Motor neuron (in vitro differentiated cells): ENCODE measurements around the gene MGAT3. TPM values are rescaled to one million over a fixed set of nuclear protein-coding genes. Genes with fewer than 3 reads are reported as not detected.

Experiments
- ATAC-seq, 8 experiments: fragments of 200-7000 bp; cut with Tn5 transposase; replicated peaks in 6 of 8; 2 replicates each; pipeline ENCODE4 v1.8.0; 2021; ENCODE audit warnings: mild to moderate bottlenecking in 8 of 8, moderate library complexity in 8 of 8
- H3K27ac ChIP-seq, 2 donors: fragments of 250-450 bp; sonication (Bioruptor Pico); 2 replicates each; pipeline ENCODE4 v1.9.0; 2021; ENCODE audit warnings: antibody characterized with exemption in 2 of 2, mild to moderate bottlenecking in 2 of 2, moderate library complexity in 1 of 2
- H3K4me1 ChIP-seq, 2 donors: fragments of 250-450 bp; sonication (Bioruptor Pico); replicated peaks in 1 of 2; 2 replicates each; pipeline ENCODE4 v1.6.1; 2021; ENCODE audit warnings: antibody characterized with exemption in 2 of 2, mild to moderate bottlenecking in 2 of 2, moderate library complexity in 1 of 2
- H3K4me3 ChIP-seq, 5 donors: fragments of 250-450 bp; sonication (Bioruptor Pico); 2 replicates each; pipeline ENCODE4 v1.9.0; 2021; ENCODE audit warnings: antibody characterized with exemption in 5 of 5, mild to moderate bottlenecking in 5 of 5, moderate library complexity in 4 of 5
- WGBS, 10 experiments: fragments of 450-650 bp; shearing (Covaris generic); methylation state at CpG; one replicate each; pipeline ENCODE4 v1.0.0; 2022; 5-methylcytosine and 5-hydroxymethylcytosine counted together
- in situ Hi-C, 9 experiments: fragments of 400-800 bp; cut with MboI; loops; one replicate each; pipeline ENCODE4 v1.15.0; 2021; ENCODE audit warnings: low sequenced_read_pairs in 9 of 9, low pct_unique_long_range_greater_than_20kb in 2 of 9; ENCODE audit not compliant: unreplicated experiment in 9 of 9
- total RNA-seq, 8 experiments: library from RNA; unstranded; fragments of 300-600 nt; gene quantifications; 2 replicates each; pipeline versions ENCODE4 v1.2.3 to v1.2.4, GENCODE V29; 2022

Gene MGAT3
- total RNA-seq, 8 experiments from 2014 or later, result 17.5 to 28.6 (median 20.4) TPM

GRCh38 chr22:39524753-39525657 is 68.2 kb downstream of the MGAT3 start:
- WGBS, 10 experiments, result 0 to 92% (median 80%) methylated on average over 1 to 6 of the region's 10 CpGs; no CpG with 5 or more reads in 2 of the 10 experiments
- no peak for ATAC-seq
- Histone ChIP-seq H3K4me1 (peaks cover 22 to 26% of the 10 kb centered on the region in 2 donors), H3K27ac (no peak overlapping the region), H3K4me3 (no peak overlapping the region)
- in situ Hi-C loops, result loop anchor here (25.0 kb wide), 6 partner anchors 113 to 837 kb away; partner anchors contain the start of genes CBX7 (in 6 of the 9), SGSM3 (in 2 of the 9), SYNGR1 (in 2 of the 9) and TAB1 (in 1 of the 9)

GRCh38 chr22:39525658-39525975 is 68.8 kb downstream of the MGAT3 start:
- 50 to 100% (median 82%) methylated on average over 1 to 4 of the region's 4 CpGs; no CpG with 5 or more reads in 3 of the 10 experiments for WGBS, 10 experiments
- no peak for ATAC-seq
- in situ Hi-C loops, result loop anchor here in 4 of 9 experiments (25.0 kb wide), 2 partner anchors 512 to 837 kb away; partner anchors contain the start of gene SGSM3 (in 2 of the 4)
- Histone ChIP-seq H3K4me3 (no peak overlapping the region), H3K27ac (no peak overlapping the region), H3K4me1 (peaks cover 22 to 26% of the 10 kb centered on the region in 2 donors)

GRCh38 chr22:39526736-39527171 is 69.9 kb downstream of the MGAT3 start:
- Histone ChIP-seq H3K4me1 (peaks cover 30 to 31% of the 10 kb centered on the region in 2 donors), H3K4me3 (no peak overlapping the region), H3K27ac (no peak overlapping the region)
- peak in 1 of 8 experiments; percentile 1 for ATAC-seq
- in situ Hi-C loops, result loop anchor here in 4 of 9 experiments (25.0 kb wide), 2 partner anchors 511 to 836 kb away; partner anchors contain the start of gene SGSM3 (in 2 of the 4)
- WGBS, 10 experiments, result 62 to 73% methylated on average over 2 of the region's 4 CpGs; no CpG with 5 or more reads in 8 of the 10 experiments

- H3K4me1 ChIP-seq, result peaks cover 22 to 33% of the 10 kb centered on the region in 2 donors
- H3K4me3 ChIP-seq, result no peak overlapping the region
- in situ Hi-C loops, result loop anchor here in 4 of 9 experiments (25.0 kb wide), 2 partner anchors 510 to 835 kb away; partner anchors contain the start of gene SGSM3 (in 2 of the 4)
- 0 to 82% (median 60%) methylated on average over 1 to 5 of the region's 6 CpGs; no CpG with 5 or more reads in 5 of the 10 experiments for WGBS, 10 experiments
- no peak overlapping the region for H3K27ac ChIP-seq
- ATAC-seq, result peak in 1 of 8 experiments; percentile 1
Measured at GRCh38 chr22:39527481-39527961, 70.7 kb downstream of the MGAT3 start.

GRCh38 chr22:39528080-39528661 is 71.4 kb downstream of the MGAT3 start:
- Histone ChIP-seq H3K4me1 (peaks cover 16 to 30% of the 10 kb centered on the region in 2 donors), H3K4me3 (no peak overlapping the region), H3K27ac (no peak overlapping the region)
- no peak for ATAC-seq
- WGBS, 10 experiments, result 0 to 100% (median 75%) methylated on average over 1 to 2 of the region's 12 CpGs; no CpG with 5 or more reads in 6 of the 10 experiments
- in situ Hi-C loops, result loop anchor here in 4 of 9 experiments (25.0 kb wide), 2 partner anchors 509 to 834 kb away; partner anchors contain the start of gene SGSM3 (in 2 of the 4)

- H3K4me3 ChIP-seq, result peak overlapping the region in 4 of 5 donors; percentile 0 to 10 (median 6)
- 22 to 81% (median 66%) methylated on average over 4 to 17 of the region's 32 CpGs; no CpG with 5 or more reads in 3 of the 10 experiments for WGBS, 10 experiments
- in situ Hi-C loops, result loop anchor here in 4 of 9 experiments (25.0 kb wide), 2 partner anchors 508 to 833 kb away; partner anchors contain the start of gene SGSM3 (in 2 of the 4)
- peak overlapping the region in 1 of 2 donors; percentile 1 for H3K27ac ChIP-seq
- ATAC-seq, result peak; percentile 10 to 32 (median 24)
- peaks cover 18 to 26% of the 10 kb centered on the region in 2 donors for H3K4me1 ChIP-seq
Measured at GRCh38 chr22:39528681-39529486, 72.1 kb downstream of the MGAT3 start.

- 31 to 100% (median 50%) methylated on average over 1 to 10 of the region's 17 CpGs; no CpG with 5 or more reads in 6 of the 10 experiments for WGBS, 10 experiments
- in situ Hi-C loops, result loop anchor here in 4 of 9 experiments (25.0 kb wide), 2 partner anchors 508 to 833 kb away; partner anchors contain the start of gene SGSM3 (in 2 of the 4)
Measured at GRCh38 chr22:39529487-39529851, 72.7 kb downstream of the MGAT3 start.

GRCh38 chr22:39530116-39530515 is 73.3 kb downstream of the MGAT3 start:
- H3K4me1 ChIP-seq, result peaks cover 21% of the 10 kb centered on the region in 2 donors
- WGBS, 10 experiments, result 40 to 100% (median 85%) methylated on average over 1 to 6 of the region's 6 CpGs
- H3K4me3 ChIP-seq, result no peak overlapping the region
- no peak for ATAC-seq
- no peak overlapping the region for H3K27ac ChIP-seq
- in situ Hi-C loops, result loop anchor here in 7 of 9 experiments (10.0 to 25.0 kb wide), 4 partner anchors 505 to 832 kb away; partner anchors contain the start of gene SGSM3 (in 2 of the 7)

More at GRCh38 chr22:39529487-39529851, 72.7 kb downstream of the MGAT3 start:
- Histone ChIP-seq H3K27ac (peak overlapping the region in 1 of 2 donors; percentile 1), H3K4me3 (peak overlapping the region in 1 of 5 donors; percentile 10), H3K4me1 (peaks cover 18 to 21% of the 10 kb centered on the region in 2 donors)
- no peak for ATAC-seq

- in situ Hi-C loops, result loop anchor here in 7 of 9 experiments (10.0 to 25.0 kb wide), 4 partner anchors 504 to 831 kb away; partner anchors contain the start of gene SGSM3 (in 2 of the 7)
- Histone ChIP-seq H3K4me1 (peaks cover 21 to 22% of the 10 kb centered on the region in 2 donors), H3K27ac (no peak overlapping the region), H3K4me3 (no peak overlapping the region)
- ATAC-seq, result no peak
- WGBS, 10 experiments, result 20 to 73% (median 40%) methylated on average over 1 to 4 of the region's 9 CpGs; no CpG with 5 or more reads in 6 of the 10 experiments
Measured at GRCh38 chr22:39530692-39531331, 74.0 kb downstream of the MGAT3 start.

- in situ Hi-C loops, result loop anchor here in 7 of 9 experiments (10.0 to 25.0 kb wide), 4 partner anchors 502 to 830 kb away; partner anchors contain the start of gene SGSM3 (in 2 of the 7)
- 0 to 5% (median 0%) methylated on average over 3 to 26 of the region's 67 CpGs; no CpG with 5 or more reads in 1 of the 10 experiments for WGBS, 10 experiments
- H3K27ac ChIP-seq, result peak within 1 kb of the TSS; percentile 82 to 92
- peaks cover 21 to 22% of the 10 kb centered on the region in 2 donors for H3K4me1 ChIP-seq
- peak; percentile 77 to 88 (median 84) for ATAC-seq
- H3K4me3 ChIP-seq, result peak within 1 kb of the TSS; percentile 58 to 80 (median 71)
Measured at GRCh38 chr22:39532215-39533073, 75.6 kb downstream of the MGAT3 start, which contains the start of gene RPS19BP1. RPS19BP1 (minus strand) TSS chr22:39532748; CDS start chr22:39532738, 10 bp downstream.
